Measurements from ENCODE around the gene NEK1.
A peak's percentile ranks its signal among the peaks of the same experiment; 100 is the strongest.

The NEK1 gene

DNA sequence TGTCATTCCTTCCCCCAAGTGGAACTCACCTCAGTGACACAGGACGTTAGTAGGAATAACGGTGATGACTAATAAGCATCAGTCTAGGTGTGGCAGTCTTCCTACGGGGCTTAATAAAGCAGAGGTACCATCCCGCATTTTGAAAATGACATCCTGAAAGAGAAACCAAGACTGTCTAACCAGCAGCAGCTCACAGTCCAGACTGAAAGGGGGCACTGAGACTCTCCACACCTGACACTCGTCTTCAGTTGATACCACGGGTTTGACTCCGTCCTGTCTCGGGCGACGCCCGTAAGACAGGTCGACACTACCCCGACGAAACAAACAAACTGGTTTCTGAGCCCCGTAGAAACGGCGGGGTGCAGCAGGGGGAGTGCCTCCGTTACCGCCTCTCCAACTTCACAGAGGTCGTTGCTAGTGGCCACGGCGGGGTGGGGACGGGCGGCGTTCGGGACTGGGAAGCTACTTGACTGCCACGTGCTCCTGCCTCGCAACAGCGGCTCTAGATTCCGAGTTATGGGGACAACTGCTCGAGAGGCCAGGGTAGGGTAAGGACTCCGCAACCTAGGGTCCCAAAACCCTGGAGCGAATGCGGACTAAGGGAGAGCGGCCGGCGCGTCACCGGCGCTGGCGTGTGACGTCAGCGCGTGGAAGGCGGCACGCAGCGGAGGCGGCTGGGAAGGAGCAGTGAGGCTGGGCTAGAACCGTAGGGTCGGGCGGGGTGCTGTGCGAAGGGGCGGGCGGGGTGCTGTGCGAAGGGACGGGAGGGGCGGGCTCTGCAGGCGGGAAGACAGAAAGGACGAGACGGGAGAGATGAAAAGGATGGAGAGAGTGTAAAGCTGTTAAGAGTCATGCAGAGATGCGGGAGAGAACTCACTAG is at the start of gene NEK1:
NEK1 (minus strand) TSS at position 593 of the 880 bp plus-strand sequence. CDS start 9,953 bp downstream, outside the sequence.
- peak; percentile 87 to 89 for DNase-seq

- DNase-seq = no peak
These were observed 49.4 kb upstream of the NEK1 start for GRCh38 chr4:169661761-169662160.

DNA sequence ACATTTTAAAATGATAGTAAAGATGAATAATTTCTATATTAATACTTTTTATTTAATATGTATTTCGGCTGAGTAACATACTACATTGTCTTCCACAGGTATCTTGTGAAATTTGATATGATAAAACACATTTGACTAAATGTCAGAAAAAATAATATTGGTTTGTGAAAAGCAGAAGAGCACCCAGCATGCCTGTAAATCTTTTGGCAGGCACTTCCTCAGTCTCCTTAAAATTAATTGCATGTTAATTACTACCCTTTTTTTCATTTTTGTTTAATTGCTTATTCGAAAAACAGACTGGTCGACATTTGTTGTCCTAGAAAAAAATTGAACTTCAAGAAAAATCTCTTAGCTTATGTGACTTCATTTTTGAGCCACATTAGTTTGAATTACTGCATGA is 48.5 kb upstream of the NEK1 start:
- DNase-seq = no peak

- peak; percentile 49 to 64 for DNase-seq
These were observed 47.6 kb upstream of the NEK1 start for GRCh38 chr4:169659716-169660670.

- DNase-seq = no peak
These were observed 46.8 kb upstream of the NEK1 start for GRCh38 chr4:169658975-169659715.

DNA sequence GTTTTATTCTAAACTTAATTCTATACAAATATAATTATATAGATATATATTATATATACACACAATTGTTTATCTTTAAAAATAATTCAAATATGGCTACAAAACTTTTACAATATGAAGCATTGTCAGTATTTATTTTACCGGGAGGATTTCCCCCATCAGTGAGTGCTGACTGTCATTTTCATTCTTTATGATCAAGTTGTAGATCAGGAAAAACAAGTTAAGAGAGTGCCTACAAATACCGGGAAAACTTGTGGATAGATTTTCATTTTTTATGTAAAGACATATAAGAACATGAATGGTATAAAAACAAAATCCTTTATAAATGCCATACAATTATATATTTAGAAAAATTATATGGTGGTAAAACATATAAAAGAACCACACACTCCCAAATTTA is 45.8 kb upstream of the NEK1 start:
- DNase-seq = no peak

DNA sequence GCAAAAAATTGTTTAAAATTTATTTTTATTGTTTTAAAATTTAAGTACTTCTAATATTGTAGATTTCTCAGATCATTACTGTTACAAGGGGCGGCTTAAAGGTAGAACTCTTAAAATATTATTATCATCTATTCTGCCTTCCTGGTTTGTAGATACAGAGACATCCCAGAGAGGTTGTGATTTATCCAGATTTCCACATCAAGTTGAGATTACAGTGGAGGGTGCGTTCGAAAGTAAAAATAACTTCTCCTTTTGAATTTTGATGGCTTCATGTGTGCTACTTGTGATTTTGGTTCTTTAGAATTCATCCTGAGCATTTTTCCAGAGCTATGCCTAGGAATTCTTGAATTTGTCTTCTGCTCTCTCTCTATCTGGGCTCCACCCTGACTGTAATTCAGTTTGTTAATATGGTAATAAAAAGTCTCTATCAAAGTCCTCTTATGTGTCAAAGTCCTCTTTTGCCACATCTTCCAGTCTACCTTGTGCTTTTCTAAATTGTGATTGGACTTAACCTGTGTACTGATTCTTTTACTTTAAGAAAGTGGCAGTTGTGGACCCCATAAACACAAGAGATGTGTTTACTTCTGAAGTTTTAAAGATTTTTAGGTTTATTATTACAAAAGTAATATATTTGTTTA is 45.2 kb upstream of the NEK1 start:
- no peak for DNase-seq

DNA sequence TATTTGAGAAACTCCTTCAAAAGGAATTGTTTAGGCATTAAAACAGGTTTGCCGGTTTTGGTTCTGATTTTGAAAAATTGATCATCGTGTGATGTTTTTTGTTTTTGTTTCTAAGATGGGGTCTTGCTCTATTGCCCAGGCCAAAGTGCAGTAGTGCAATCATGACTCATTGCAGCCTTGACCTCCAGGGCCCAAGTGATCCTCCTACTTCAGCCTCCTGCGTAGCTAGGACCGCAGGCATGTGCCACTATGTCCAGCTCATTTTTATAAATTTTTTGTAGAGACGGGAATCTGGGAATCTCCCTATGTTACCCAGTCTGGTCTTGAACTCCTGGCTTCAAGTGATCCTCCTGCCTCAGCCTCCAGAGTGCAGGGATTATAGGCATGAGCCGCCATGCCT is 43.0 kb upstream of the NEK1 start:
- DNase-seq = no peak

DNA sequence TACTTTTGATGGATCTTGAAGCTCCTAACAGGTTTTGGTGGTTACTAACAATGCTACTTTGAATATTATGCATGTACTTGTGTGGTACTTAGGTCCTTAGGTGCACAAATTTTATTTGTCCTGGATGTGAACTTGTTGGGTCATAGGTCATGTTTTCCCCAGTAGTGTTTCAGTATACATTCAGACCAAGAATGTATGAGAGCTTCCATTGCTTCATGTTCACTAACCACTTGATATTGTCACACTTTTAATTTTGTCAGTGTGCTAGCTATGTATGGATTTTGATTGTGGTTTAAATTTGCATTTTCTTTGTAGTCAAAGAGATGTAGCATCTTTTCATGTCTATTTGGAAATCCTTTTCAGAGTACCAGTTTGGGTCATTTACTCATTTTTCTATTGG is 40.2 kb upstream of the NEK1 start:
- DNase-seq = no peak

GRCh38 chr4:169650227-169650936 is 38.0 kb upstream of the NEK1 start:
- no peak for DNase-seq

DNA sequence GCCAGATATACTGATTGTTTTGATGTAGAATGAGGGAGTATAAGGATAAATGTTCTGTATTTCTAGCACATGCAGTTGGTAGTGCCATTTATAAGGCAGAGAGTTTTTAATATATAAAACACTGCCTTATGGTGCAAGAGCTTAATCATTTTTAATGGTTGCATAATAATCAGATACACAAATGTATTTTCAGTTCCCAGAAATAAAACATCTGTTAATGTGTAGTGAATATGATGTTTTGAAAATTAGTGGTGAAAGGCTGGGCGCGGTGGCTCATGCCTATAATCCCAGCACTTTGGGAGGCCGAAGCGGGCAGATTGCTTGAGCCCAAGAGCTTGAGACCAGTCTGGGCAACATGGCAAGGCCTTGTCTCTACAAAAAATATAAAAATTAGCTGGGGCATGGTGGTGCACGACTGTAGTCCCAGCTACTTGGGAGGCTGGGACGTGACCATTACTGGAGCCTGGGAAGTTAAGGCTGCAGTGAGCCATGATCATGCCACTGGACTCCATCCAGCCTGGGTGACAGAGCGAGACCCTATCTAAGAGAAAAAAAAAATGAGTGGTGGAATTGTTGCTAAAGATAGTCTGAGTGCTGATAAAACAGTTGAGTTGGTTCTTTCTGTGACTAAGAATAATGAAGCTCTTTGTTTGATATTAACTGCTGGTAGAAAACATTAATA is 37.3 kb upstream of the NEK1 start:
- DNase-seq = no peak

GRCh38 chr4:169645627-169646026 is 33.2 kb upstream of the NEK1 start:
- DNase-seq = no peak

GRCh38 chr4:169644802-169645201 is 32.4 kb upstream of the NEK1 start:
- DNase-seq = no peak

GRCh38 chr4:169640261-169640870 is 28.0 kb upstream of the NEK1 start:
- DNase-seq = no peak

DNA sequence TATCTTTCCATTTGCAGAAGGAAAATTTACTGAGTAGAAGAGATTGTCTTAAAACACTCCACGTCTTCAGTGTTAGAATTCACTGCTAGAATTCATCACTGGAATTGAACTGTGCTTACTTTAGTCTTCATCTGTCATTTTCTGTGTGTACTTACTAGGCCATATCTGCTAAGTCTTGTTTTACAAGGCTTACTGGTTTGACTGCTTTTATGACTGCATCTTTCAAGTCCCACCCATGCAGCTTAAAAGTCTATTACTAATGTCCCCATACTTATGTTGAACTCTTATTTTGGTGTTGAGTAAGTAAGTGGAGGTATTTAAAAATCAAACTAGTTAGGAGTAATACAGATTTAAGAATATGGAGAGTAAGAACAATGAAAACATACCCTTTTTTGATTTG is 22.6 kb upstream of the NEK1 start:
- no peak for DNase-seq

GRCh38 chr4:169632896-169633295 is 20.5 kb upstream of the NEK1 start:
- no peak for DNase-seq

GRCh38 chr4:169630069-169630468 is 17.7 kb upstream of the NEK1 start:
- DNase-seq = no peak

DNA sequence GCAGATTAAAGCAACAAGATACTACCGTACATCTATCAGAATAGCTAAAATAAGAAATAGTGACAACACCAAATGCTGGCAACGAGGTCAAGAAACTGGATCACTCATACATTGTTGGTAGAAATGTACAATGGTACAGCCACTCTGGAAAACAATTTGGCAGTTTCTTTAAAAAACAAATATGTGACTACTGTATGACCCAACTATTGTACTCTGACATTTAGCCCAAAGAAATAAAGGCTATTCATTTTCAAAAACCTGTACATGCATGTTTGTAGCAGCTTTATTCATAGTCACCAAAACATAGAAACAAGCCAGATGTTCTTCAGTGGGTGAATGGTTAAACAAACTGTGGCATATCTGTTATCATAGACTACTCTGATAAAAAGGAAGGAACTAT is 16.2 kb upstream of the NEK1 start:
- DNase-seq = no peak

DNA sequence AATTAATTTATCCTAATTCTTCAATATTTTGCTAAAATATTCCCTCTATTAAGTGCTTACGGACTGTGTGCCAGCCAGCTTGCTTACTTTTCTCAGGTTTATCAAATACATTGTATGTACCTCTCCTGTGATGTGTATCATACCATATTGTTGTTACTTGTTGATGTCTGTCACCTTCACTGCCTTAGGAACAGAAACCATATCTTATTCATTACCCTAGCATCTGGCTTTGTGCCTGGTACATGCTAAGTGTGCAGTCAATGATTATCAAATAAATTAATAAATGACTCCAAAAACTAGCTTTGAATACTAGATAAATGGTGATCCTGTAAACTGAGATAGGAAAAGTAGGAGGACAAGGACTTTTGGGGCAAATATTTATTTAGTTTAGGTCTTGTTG is 14.9 kb upstream of the NEK1 start:
- no peak for DNase-seq

Data from activated CD4-positive, alpha-beta T cell treated with anti-CD3 and anti-CD28 coated beads, Interleukin-2, amount 50 U/mL, for 48 hours (primary cell).